HG03175 (cell line): ENCODE results near the gene C18orf32.
A peak's percentile ranks its signal among the peaks of the same experiment; 100 is the strongest.
"Not testable (repeated sequence)": the region's sequence is repeated elsewhere in the genome, so short reads cannot be mapped to it uniquely, and the experiment has no call there.

ENCODE experiments used
- ATAC-seq: cut with Tn5 transposase; IDR thresholded peaks from one replicate; pipeline ENCODE4 v1.9.1; 2021; ENCODE audit warnings: mild to moderate bottlenecking, moderate library complexity; ENCODE audit not compliant: unreplicated experiment

C18orf32 gene

DNA sequence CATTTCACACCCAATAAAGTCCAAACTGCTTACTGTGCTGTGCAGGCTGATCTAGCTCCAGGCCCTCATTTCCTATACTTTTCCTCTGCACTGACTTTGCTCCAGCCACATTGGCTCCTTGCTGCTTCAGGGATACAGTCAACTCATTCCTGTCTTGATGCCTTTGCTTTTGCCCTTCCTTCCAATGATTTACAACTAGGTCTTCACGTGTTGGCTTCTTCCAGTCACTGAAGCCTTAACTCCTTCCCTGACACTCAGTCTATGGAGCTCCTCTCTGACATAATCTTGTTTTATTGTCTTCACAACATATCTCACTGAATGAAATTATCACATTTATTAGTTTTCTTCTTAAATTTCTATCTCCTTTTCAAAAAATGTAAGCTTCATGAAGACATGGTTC lies 16.9 kb upstream of the C18orf32 start:
- ATAC-seq: no peak

DNA sequence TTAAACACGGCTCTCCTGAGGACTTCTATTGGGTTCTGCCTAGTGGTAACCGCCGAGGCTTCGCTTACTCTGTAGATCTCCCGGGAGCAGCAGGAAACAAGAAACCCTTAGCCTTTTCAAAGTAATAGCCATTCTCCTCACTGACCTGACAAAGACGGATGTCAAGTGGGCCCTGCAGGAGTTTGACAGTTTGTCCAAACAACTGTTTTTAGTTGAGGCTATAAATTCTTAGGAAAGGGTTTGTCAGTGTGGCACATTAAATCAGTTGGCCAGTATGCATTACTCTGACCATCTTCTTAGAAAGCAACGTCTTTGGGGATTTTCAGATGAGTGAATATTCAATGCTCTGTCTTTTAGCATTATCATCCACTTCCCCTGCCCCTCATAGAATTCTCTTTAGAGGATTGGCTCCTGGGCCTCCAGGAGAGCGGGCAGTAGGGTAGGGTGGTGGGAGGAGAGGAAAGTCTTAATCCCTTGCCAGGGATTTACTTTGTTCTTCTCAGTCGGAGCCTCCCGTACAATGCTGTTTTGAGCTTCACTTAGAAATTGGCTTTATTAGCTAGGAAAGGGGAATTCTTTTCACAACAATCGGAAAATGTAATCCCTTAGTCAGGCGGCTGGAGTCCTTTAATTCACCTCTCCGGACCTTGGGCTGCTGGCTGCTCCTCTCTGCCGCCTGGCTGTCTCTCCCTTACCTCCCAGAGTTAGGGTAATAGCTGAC lies 13.3 kb upstream of the C18orf32 start:
- no peak for ATAC-seq

DNA sequence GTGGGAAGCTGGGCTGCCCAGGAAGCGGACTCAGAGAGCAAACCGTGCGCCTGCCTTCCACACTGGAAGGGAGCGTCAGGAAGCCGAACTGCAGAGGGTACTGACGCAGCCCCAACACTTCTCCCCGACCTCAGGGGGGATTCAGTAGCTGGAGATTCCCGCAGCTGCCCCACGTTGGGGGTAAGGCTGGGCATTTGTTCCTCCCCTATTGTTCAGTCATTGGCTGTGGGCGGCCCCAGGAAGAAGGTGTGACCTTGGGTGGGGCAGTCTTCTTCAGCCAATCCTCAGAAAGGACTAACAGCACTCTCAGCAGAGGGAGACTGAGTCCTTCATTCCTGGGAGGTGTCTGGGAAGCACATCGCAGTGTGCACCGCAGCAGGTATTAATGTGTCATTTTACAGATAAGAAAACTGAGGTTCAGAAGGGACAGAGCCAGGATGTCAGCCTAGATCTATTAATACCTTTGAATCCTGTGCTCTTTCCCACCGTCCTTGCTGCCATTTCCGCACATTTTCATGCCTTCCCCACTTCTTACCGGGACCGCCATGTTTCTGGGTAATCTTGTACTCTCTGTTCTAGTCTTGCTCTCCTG lies 12.1 kb upstream of the C18orf32 start:
- ATAC-seq: no peak

DNA sequence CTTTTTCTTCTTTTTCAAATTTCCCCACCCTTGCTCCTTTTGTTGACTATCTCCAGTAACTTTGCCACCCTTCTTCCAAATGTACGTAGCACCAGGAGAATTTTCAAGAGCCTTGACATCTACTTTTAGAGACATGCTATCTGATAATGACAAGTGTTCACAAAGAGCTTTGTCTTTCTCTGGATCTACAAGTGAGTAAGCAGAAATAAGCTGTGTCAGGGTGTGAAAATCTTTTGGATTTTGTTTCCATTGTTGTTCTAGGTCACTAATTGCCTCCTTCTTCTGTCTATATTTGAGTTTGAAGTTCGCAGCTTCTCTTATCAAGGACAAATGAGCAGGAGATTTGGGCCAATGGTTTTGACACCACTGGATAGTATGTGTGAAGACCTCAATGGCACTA lies 8.4 kb upstream of the C18orf32 start:
- no peak for ATAC-seq

DNA sequence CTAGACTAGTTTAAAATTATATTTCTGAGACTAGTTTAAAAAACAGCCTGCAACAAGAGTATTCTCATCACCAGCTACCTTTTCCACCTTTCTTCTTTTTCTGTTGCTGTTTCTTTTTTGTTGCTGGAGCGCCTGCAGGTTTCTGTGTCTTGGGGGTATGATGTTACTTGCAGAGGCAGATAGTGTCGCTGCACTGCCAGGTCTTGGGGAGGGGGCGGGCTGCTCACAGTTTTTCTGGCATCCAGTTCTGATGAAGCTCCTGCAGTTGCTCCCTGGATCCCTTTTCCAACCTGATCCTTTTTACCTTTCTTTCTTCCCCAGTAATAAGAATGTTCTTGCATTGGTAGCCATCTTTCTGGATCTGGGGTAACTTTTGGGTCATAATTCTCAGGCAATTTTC lies 8.0 kb upstream of the C18orf32 start:
- ATAC-seq: no peak

DNA sequence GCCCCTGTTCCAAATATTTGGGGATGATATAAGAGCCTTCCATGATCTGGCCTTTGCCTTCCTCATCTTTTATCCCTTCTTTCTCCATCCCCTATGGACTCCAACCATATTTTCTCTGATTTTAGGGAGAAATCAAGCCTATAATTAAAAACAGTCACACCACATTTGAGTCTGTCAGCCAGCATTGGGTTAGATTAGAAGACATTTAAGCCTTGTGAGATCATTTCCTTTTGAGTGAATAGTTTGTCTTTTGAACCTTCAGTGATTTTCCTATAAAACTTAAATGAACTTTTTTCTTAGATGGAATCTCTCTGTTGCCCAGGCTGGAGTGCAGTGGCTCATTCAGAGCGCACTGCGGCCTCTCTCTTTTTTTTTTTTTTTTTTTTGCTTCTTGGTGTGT lies 7.6 kb upstream of the C18orf32 start:
- ATAC-seq: no peak

DNA sequence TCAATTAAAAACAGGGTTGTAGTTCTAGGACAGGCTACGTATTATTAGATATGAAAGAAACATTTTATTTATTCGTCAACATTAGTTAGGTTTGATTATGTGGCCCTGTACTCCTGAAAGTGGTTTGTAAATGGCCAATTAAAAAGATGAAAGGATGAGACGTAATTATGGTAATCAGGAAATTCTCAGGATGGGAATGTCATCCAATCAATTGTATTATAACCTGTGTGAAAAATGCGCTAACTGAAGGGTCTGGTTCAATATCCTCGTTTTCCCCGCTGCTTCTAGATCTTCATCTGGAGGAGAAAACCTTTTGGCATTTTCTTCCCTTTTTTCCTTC lies 5.6 kb upstream of the C18orf32 start:
- ATAC-seq: no peak

DNA sequence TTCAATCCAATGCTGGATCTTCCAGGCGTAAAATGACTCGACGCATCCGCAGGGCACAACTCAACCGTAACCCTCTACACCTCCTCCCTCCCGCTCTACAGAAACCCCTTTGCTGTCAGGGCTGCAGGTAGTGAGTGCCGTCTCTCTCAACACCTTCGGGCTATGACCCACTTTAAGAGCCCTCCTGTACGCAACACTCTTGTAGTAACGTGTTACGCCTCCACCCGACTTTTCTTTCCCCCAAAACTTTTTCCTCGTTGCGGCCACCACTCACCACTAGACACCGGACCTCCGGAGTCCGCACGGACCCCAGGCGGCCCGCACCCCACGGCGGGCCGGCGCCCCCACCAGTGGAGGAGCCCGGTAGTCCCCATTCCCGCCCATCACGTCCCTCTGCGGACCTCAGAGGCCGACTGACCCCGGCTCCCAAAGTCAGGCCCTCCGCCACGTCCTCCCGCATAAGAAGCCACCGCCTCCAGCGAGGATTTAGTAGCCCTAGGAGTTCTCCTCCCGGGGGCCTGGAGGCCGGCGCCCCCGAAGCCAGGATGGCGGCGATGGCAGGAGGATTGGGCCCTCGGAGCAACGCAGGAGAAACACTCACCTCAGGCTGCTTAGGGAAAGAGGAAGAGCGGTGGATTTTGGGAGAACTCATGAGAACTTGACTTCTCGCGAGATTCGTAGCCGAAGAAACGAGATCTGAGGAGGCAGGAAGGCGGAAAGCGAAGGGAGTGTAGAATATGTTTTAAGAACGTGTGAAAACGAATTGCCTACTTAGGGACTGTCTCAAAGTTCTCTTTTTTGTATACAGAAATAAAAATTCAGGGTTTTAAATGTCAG lies 5.0 kb upstream of the C18orf32 start, which contains the start of gene RPL17:
RPL17 (minus strand) TSS at position 609 of the 837 bp plus-strand sequence.
- peak; percentile 68 for ATAC-seq

DNA sequence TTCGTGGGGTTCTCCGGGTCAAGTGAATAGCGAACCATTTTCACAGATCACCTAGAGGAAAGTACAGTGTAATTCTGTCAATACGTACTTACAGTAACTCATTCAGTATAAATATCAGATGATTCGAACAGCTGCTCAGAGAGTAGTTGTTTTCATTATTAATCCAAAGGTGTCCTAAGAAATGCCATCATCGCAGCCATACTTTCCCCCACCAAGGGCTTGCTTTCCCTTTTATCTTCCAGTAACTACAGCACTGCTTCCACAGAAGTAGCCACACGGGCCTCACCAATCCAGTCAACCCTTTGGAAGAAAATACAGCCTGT lies 4.5 kb upstream of the C18orf32 start:
- no peak for ATAC-seq

DNA sequence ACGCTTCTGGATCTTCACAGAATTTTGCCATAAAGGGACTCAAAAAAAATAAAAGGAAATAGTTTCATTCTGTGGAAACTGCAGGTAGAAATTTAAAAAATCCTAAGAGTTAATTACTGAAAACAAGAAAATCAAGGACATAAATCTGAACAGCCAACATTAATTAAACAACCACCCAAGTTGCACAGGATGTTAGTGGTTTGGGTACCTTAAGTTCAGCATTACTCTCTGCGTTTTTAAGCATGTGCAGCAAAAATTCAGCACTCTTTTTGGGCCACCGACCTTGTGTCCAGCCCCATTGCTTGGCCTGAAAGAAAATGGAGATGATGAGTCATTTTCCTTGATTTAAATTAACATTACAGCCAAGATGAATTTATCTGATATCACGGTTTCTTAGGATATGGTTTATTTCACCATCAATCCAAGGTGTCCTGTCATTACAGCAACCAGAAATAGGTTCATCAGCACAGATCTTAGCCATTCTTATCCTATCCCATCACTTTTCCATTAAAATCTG lies 3.3 kb upstream of the C18orf32 start:
- no peak for ATAC-seq

DNA sequence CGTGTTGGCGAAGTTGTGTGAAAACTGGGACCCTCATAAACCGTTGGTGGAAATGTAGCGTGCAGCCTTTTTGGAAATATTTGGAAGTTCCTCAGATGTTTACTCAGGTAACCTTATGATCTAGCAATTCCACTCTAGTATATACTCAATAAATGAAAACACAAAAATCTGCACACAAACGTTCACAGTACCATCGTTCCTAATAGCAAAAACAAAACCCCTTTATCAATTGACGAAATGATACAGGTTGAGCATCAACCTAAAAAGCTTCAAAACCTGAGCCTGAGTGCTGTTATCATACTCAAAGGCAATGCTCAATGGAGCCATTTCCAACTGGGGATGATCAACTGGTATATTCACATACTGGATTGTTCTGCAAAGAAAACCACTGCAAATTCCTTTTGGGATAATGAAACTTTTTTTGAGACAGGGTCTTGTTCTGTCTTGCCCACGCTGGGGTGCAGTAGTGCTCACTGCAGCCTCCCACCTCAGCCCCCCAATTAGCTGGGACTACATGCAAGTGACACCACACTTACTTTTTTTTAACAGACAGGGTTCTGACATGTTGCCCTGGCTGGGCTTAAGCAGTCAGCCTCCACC lies 777 bp upstream of the C18orf32 start:
- ATAC-seq: no peak

DNA sequence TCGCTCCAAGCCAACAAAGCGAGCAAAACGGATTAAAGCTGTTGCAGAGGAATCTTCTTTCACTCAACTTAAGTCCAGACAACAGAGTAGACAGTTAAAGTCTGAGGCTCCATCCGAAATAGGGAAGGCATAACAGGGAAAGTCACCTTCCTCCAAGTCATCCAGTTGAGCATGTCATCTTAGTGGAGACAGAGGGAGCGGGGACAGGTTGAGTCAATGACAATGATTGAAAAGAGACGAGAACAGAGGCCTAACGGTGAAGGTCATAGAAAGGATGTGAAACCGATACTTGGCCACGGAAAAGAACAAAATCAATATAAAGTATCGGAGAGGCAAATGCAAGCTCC lies 455 bp downstream of the C18orf32 start:
- no peak for ATAC-seq

DNA sequence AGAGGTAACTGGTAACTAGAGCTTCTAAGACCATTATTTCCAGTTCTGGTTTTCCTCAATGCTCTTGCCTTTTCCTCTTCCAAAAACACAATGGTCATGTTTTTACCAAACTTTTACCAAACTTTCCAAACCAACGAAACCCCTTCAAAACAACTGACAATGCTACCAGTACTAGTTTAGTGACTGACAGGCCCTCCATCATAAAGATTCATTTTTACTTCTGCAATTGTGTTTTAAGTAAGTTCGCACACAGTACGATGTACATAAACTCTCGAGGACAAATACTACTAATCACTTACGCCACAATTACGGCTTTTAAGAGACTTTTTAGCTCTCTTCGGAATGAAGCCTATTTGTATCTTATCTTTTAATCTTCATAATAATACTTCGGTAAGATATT lies 900 bp downstream of the C18orf32 start:
- ATAC-seq: no peak

DNA sequence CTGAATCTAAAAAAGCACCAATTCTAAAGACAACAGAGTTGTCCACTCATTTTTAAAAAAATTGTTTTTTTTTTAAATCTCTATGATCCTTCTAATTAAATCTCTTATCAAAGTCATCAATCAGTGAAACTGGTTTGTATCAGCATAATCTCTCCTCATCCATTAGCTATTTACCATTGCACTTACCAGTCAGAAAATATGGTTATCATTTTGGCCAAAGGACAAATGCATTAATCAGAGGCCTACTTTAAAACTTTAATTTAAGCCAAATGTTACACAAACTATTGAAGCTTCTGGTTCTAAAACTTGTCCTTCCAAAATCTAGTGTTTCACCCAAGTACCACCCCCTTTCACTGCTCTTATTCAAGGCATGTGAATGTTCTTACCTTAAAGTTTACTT lies 3.8 kb downstream of the C18orf32 start:
- no peak for ATAC-seq

DNA sequence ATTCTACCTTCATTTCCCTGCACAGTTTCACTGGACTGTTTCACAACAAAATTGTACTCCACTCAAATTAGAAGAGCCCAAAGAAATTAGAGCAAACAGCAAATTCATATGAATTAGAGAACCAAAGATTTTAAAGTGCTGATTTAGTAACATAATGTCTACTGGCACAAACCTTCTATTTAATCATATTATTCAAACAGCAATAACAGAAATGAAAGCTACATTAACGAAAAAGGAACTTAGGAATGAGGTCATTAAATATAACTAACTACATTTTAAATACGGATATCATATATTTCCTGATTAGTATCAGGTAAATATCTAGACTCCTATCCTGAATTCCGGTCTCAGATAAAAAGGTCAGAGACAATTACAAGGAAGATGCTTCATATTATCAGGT lies 5.1 kb downstream of the C18orf32 start:
- ATAC-seq: no peak

DNA sequence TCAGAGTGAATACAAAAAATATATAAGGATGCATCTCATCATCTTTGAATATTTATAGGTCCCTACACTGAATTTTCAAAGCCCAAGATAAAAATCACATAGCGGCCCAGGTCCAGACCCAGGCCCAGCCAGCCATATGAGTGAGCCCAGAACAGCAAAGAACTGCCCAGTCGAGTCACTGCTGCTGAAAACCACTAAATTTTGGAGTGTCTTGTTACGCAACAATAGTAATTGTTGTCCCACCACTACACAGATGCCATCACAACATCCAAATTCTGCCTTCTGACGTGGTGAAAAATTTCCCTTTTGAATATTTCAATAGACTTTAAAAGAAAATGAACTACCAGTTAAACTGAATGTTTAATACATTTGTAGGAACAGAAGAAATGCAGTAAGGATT lies 5.7 kb downstream of the C18orf32 start:
- no peak for ATAC-seq

DNA sequence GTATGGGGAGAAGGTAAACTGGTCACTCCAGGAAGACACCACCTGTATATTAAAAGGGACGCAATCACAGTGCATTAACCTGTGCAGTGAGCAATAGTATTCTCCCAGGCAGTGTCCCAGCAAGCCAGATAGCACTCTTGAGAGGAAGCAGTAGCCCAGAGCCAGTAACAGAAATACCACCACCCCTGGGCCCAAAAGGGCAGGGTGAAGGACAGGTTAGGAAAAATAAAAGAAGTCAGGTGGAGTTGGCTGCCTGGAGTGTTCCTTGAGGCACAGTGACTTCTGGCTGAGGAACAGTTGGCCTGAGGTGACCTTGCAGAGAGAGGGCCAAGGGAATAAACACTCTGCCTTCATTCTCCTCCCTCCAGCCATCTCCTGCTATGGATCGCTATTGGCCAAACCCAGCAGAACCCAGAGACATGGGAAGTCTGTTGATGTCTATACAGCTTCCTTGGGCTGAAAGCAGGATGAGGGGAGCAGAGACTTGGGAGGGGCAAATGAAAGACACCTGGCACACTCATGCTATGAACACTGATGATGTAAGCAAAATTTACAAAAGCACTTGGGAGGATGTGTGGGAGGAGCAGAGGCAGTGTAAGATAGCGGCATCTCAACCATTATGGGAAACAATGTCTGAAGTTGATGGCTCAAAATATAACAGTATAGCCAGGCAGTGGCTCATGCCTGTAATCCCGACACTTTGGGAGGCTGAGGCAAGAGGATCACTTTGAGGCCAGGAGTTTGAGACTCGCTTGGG lies 7.5 kb downstream of the C18orf32 start:
- ATAC-seq: no peak

DNA sequence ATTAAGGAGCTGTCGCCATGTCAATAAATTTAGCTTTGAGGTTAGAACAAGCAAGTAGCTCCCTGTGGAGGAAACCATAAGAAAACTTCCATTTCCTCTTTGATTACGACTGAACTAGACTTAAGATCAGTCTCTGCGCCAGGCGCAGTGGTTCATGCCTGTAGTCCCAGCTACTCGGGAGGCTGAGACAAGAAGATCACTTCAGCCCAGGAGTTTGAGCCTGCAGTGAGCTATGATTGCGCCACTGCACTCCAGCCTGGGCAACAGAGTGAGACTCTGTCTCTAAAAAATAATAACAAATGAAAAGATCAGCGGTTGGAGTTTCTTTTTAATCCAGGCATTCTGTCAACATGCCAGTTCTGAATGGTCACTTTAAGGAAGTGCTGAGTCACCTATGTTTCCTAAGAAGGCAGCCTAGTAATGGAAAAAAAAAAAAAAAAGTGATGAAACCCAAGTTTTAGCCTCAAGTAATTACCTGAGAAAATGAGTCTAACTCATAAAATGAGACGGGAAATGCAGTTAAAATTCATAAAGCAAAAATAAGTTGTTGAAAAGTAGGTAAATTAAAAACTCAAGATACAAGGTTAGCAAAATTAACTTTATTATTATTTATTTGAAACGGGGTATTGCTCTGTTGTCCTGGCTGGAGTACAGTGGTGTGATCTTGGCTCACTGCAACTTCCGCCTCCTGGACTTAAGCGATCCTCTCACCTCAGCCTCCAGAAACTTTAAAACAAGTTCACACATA lies 10.2 kb downstream of the C18orf32 start:
- ATAC-seq: no peak

DNA sequence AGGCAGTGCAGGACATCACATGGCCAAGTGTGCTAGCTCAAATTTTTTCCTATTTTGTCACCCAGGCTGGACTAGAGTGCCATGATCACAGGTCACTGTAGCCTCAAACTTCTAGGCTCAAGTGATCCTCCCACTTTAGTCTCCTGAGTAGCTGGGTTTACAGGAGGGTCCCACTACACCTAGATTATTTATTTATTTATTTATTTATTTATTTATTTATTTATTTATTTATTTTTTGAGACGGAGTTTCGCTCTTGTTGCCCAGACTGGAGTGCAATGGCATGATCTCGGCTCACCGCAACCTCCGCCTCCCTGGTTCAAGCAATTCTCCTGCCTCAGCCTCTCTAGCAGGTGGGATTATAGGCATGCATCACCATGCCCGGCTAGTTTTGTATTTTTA lies 12.1 kb downstream of the C18orf32 start:
- not testable (repeated sequence) for ATAC-seq

DNA sequence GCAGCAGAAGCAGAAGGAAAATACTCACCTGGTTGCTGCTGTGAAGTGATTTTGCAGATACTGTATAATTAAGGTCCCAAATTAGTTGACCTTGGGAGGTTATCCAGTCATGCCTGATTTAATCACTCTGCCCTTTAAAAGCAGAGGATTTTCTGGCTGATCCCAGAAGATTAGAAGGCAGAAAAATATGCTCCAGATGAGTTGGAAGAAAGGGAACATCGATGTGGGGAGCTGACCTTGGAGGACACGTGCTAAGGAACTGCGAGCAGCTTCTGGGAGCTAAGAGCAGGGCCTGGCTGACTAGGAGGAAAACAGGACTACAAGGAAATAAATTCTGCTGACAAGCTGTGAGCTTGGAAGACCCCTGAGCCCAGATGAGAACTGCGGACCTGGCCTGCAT lies 13.3 kb downstream of the C18orf32 start:
- no peak for ATAC-seq
